Stimulated activated effector memory CD8-positive, alpha-beta T cell treated with anti-CD3 and anti-CD28 coated beads, Interleukin-12 subunit alpha, Interleukin-12 subunit beta, amount 100 ng/mL, for 72 hours (primary cell): ENCODE data around the gene ILDR2.

Experiments used
- ATAC-seq: fragments of 150-1000 bp; cut with Tn5 transposase; 2 replicates; pipeline ENCODE4 v1.10.0; 2021
- DNase-seq, 2 donors: peaks; one replicate each; pipeline ENCODE4 v3.0.0; 2021 to 2022; ENCODE audit warnings: low spot score in 2 of 2
- H3K27ac Mint-ChIP-seq: one replicate; pipeline ENCODE4 v1.8.0; 2022; ENCODE audit warnings: mild to moderate bottlenecking, mixed read lengths
- H3K36me3 Mint-ChIP-seq: one replicate; pipeline ENCODE4 v1.8.0; 2022; ENCODE audit warnings: mild to moderate bottlenecking, mixed read lengths
- H3K4me1 Mint-ChIP-seq: one replicate; pipeline ENCODE4 v1.8.0; 2022; ENCODE audit warnings: mixed read lengths
- H3K4me3 Mint-ChIP-seq: one replicate; pipeline ENCODE4 v1.8.0; 2022; ENCODE audit warnings: mild to moderate bottlenecking, mixed read lengths
- H3K9me3 Mint-ChIP-seq: one replicate; pipeline ENCODE4 v1.8.0; 2022; ENCODE audit warnings: mixed read lengths

ILDR2 gene

DNA sequence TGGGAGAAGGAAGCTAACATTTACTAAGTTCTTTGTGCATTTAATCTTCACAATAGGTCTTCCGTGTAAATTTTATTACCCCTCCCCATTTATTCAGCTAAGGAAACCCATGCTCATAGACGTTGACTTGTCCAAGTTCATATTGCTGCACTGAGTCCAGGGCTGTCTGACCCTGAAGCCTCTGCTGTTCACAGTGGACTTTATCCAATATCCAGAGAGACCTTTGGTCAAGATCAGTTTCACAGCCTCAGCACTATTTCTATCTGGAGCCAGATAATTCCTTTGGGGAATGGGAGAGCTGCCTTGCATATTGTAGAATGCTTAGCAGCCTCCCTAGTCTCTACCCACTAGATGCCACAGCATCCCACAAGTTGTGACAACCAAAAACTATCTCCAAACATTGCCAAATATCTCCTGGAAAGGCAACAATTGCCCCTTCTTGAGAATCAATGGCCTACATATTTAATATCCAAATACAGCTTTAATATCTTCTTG is 26.4 kb downstream of the ILDR2 start:
- no peaks in the 10 kb centered on the region for H3K9me3 Mint-ChIP-seq
- peaks cover 18% of the 10 kb centered on the region for H3K4me1 Mint-ChIP-seq
- ATAC-seq (no peak), DNase-seq (no peak)
- H3K36me3 Mint-ChIP-seq = no peaks in the 10 kb centered on the region
- no peak overlapping the region for H3K4me3 Mint-ChIP-seq
- H3K27ac Mint-ChIP-seq = no peak overlapping the region

DNA sequence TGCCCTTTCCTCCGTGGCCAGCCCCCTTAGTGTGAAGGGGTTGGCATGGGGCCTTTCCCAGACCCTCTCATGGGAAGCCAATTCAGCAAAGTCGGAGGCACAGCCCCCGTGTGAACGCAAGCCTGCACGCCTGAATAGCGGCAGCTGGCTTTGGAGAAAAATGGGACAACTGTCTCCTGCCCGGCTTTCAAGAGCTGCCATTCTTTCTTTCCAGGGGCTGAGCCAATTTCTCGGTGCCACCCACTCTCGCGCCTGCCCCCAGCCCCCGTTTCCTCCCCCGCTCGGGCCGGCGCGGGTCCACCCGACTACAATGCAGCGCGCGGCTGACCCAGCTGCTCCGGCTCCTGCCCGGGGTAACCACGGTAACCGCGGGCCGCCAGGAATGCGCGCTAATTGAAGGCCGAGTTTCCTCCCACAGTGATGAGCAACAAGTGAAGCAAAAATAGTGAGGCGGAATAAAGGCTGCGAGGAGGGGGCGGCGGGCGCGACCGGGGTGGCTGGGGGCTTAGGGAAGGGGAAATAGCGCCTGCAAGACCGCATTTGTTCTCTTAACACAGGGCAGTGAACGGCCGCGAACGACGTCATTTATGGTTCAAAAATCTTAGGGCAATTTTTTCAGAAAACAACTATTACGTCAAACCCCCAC is 27.8 kb downstream of the ILDR2 start:
- H3K27ac Mint-ChIP-seq = no peak overlapping the region
- DNase-seq = no peak
- no peaks in the 10 kb centered on the region for H3K36me3 Mint-ChIP-seq
- ATAC-seq = no peak
- no peaks in the 10 kb centered on the region for H3K9me3 Mint-ChIP-seq
- no peak overlapping the region for H3K4me3 Mint-ChIP-seq
- peaks cover 18% of the 10 kb centered on the region for H3K4me1 Mint-ChIP-seq

DNA sequence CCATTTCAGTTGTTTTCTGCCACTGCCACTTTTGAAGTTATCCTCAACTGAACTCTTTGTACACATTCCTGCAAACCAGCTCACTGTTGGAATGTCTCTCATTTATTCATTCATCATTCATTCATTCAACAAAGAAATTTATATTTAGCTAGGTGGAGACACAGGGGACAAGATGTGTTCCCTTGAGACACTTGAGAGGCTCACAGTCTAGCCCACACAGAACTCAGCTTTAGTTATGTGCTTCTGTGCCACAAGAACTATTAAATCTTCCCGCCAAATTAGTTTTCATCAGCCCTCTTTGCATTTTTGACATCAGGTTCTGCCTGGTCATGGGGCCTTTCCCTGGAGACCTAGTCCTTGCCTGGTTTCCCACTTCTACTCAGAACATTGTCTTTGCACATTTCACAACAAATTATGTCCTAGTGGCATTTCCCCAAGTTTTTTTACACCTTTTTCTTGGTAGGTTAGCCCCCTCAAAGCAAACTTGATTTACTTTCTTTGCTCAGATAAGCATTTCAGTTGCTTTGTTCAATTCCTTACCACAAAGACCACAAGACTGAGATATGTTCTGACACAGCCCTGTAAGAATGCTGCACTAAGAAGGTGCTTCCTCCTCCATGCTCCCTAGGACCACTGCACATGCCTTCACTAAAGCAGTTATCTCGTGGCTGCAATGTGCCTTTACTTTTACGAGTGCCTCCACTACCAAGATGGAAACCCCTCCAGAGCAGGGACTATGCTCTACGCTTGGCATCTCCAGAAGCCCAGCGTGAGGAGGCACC is 31.0 kb downstream of the ILDR2 start:
- Mint-ChIP-seq H3K36me3 (no peaks in the 10 kb centered on the region), H3K4me3 (no peak overlapping the region), H3K27ac (no peak overlapping the region), H3K9me3 (no peaks in the 10 kb centered on the region), H3K4me1 (peaks cover 18% of the 10 kb centered on the region)
- ATAC-seq (peak; percentile 53), DNase-seq (no peak)

DNA sequence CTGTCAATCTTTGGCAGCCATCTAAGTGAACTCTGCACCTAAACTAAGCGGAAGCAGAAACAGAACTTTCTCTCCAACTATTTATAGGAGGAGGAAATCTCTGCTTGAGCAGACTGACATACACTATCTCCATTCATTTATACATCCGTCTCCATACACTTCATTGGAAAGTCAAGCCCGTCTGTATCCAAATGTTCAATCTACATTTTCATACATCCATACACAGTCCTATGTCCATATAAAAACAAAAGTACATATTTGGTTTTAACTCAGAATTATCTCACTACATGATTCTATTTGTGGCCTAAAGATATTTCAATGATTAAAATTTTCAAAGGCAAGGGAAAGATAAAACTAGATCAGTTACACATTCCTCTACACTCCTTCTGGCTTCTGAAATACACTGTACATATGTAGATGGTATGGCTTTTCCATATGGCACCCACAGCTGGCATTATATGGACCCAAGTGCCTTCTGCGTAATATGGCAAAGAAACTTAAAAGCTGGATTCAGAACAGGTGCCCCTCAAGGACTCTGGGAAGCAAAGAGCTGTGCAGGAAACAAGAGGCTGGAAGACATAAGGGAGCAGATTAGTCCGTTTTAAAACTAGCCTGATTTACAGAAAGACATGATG is 35.5 kb downstream of the ILDR2 start:
- Mint-ChIP-seq H3K27ac (no peak overlapping the region), H3K4me3 (no peak overlapping the region), H3K36me3 (no peaks in the 10 kb centered on the region), H3K4me1 (peaks cover 6% of the 10 kb centered on the region), H3K9me3 (no peaks in the 10 kb centered on the region)
- no peak for ATAC-seq
- DNase-seq = no peak

DNA sequence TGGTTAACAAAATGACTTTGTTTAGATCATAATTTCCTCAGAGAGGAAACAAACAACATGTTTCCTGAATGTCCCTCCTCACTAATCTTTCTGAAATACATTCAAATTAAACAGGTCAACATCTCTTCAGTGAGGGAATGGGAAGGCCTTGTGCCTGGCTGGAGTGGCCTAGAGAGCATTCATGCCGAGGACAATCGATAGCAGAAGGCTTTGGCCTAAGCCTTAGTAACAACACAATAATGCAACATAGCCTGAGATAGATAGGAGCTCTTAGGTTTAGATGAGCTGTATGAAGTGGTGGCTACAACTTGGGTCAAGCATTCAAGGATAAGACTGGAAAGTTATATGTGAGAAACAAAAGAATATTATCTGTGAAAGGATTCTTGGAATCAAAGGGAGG is 37.4 kb downstream of the ILDR2 start:
- ATAC-seq = no peak
- Mint-ChIP-seq H3K27ac (no peak overlapping the region), H3K36me3 (no peaks in the 10 kb centered on the region), H3K4me1 (no peaks in the 10 kb centered on the region), H3K4me3 (no peak overlapping the region), H3K9me3 (no peaks in the 10 kb centered on the region)
- no peak for DNase-seq

DNA sequence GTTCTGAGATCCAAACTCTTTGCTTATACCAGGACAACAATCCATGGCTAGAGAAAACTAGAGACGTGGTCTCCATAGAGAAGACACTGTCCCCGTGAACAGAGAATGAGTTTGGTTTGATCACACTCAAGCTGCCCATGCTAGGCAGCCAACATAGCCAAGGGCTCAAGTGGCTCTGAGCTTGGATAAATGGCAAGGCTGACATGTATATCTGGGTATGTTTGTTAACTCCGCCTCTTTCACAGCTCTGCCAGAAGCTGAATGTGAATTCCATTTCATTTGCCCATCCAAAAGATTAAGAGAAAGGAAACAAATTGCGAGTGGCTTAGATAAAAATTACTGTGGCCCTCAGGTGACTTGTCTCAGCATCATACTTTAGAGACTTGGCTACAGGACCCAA is 38.0 kb downstream of the ILDR2 start:
- H3K4me3 Mint-ChIP-seq = no peak overlapping the region
- no peak overlapping the region for H3K27ac Mint-ChIP-seq
- no peaks in the 10 kb centered on the region for H3K36me3 Mint-ChIP-seq

DNA sequence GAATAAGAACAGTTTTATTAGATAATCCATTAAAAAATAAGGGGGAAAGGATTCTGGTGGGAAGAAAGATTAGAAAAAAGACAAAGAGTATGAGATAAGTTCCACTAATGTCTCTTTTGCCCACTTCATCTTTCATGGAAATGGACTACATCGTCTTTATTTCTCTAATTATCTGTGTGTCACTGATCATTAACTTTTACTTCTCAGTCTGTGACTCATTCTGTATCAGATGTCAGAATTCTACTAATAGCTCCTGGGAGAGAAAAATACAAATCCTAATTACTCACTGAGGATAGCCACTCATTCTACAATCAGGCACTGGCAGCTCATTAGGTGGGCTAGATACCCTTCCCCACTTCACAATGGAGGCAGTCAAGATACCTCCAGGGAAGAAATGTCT is 41.7 kb downstream of the ILDR2 start:
- no peak for ATAC-seq
- DNase-seq = no peak
- Mint-ChIP-seq H3K36me3 (no peaks in the 10 kb centered on the region), H3K9me3 (no peaks in the 10 kb centered on the region), H3K27ac (no peak overlapping the region), H3K4me3 (no peak overlapping the region), H3K4me1 (no peaks in the 10 kb centered on the region)

More for the DNA sequence above, 38.0 kb downstream of the ILDR2 start:
- Mint-ChIP-seq H3K9me3 (no peaks in the 10 kb centered on the region), H3K4me1 (no peaks in the 10 kb centered on the region)
- ATAC-seq (no peak), DNase-seq (no peak)

DNA sequence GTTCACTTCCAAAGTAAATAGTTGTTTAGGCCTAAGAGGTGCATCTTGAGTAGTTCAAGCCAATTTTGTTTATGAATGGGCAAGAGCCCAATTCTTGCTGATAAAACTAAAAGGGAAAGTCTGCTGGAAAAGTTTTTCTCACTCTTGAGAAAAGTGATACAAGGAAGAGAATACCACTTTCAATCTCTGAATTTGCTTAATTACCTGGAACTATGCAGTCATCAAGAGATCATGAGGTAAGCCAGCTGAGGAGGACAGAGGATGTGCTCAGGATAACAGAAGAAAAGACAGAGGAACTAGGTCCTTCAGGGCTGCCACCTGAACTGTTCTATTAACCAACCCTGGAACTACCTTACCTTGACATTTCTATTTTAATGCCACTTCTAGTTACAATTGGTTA is 42.2 kb downstream of the ILDR2 start:
- no peak for DNase-seq
- H3K4me1 Mint-ChIP-seq = no peaks in the 10 kb centered on the region
- H3K27ac Mint-ChIP-seq = no peak overlapping the region
- H3K4me3 Mint-ChIP-seq = no peak overlapping the region
- no peaks in the 10 kb centered on the region for H3K9me3 Mint-ChIP-seq
- ATAC-seq = no peak
- H3K36me3 Mint-ChIP-seq = no peaks in the 10 kb centered on the region

DNA sequence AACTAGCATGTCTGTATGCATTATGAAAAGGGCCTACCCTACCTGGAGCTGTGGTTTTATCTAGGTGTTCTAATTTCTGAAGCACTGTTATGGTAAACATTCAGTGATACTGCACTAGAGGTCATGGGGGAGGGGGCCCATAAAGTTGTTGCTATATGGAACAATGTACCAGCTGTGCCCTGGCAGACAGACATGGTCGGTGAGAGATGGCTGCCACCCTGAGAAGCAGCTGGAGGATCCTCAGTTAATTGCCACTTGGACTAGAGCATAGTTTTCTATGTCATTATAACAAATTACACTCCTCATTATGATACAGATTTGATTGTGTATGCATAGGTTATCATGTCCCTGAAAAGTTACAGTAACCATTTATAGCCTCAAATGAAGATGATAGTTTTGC is 45.4 kb downstream of the ILDR2 start:
- Mint-ChIP-seq H3K4me1 (no peaks in the 10 kb centered on the region), H3K4me3 (no peak overlapping the region), H3K27ac (no peak overlapping the region), H3K9me3 (no peaks in the 10 kb centered on the region), H3K36me3 (no peaks in the 10 kb centered on the region)
- DNase-seq (no peak), ATAC-seq (no peak)

DNA sequence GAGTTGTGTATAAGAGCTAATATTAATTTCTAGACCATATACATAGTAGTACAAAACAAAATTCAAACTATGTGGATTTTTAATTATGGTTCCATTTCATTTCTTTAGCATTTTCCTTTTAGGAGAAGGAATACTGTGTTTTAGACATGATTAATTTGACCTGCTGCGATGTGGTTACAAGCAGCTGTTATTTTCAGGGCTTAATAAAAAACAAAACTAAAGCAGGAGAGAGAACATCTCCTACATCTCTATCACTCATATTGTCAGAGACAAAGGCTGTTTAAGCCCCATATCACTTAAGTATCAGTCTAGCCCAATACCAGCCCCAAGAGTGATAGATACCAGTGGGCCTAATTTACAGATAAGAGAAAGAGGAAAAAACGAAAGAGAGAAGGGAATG is 47.6 kb downstream of the ILDR2 start:
- no peak for DNase-seq
- ATAC-seq = no peak
- H3K36me3 Mint-ChIP-seq = no peaks in the 10 kb centered on the region
- H3K9me3 Mint-ChIP-seq = no peaks in the 10 kb centered on the region
- no peak overlapping the region for H3K27ac Mint-ChIP-seq
- no peaks in the 10 kb centered on the region for H3K4me1 Mint-ChIP-seq
- no peak overlapping the region for H3K4me3 Mint-ChIP-seq

DNA sequence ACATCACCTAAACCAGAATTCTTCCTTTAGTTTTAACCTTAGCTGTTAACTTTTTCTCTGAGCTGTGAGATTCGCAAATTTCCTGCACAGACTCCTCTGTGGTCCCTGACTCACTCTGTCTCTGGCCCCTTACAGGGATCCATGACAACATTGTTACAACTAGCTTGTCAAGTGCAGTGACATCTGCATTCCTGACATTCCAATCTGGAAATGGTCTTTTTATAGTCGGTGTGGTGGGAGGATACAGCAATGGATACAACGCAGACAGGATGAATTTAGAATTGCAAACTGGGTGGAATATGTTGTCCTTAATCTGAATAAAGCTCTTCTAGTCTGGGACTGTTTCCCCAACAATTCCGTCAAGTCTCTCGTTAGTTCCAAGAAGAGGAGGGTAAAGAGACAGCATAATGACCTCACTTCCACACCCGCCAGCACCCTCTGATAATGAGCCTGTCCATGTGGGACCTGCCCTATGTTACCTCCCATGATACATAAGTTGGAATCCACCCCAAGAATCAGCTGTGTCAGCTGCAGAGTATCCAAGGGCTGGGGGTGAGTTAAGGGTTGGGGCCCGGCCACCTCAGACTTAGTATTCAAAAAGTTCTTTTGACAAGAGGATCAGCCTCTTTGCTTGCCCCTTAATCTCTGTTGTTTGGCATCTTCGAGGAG is 49.4 kb downstream of the ILDR2 start:
- ATAC-seq (no peak), DNase-seq (no peak)
- Mint-ChIP-seq H3K9me3 (no peaks in the 10 kb centered on the region), H3K27ac (no peak overlapping the region), H3K4me3 (no peak overlapping the region), H3K36me3 (no peaks in the 10 kb centered on the region), H3K4me1 (no peaks in the 10 kb centered on the region)

DNA sequence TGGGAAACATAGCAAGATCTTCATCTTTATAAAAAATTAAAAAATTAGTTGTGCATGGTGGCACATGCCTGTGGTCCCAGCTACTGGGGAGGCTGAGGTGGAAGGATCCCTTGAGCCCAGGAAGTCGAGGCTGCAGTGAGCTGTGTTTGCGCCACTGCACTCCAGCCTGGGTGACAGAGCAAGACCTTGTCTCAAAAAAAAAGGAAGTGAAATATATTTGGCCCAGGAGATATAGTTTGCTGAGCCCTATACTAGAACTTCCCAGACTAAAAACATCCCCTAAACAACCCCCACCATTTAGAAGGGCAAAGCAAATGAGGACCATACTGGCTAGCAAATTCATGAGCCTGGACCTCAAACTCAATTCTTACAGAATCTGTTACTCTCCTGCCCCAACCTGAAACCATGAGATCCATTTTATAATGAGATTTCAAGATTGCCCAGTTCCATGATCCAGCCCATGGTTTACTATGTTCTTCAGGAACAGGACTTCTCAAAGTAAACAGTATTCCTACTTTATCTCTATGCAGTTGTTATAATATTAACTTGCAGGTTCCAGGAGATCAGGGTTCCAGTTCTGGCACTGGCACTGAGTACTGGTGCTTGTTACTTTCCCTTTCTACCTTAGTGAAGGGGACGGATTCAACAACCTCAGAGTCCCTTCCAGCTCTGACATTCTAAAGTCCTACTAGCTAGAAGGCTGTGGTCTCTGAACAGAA is 50.4 kb downstream of the ILDR2 start:
- no peaks in the 10 kb centered on the region for H3K9me3 Mint-ChIP-seq
- DNase-seq (no peak), ATAC-seq (no peak)
- H3K4me3 Mint-ChIP-seq = no peak overlapping the region
- no peaks in the 10 kb centered on the region for H3K4me1 Mint-ChIP-seq
- H3K27ac Mint-ChIP-seq = no peak overlapping the region
- H3K36me3 Mint-ChIP-seq = no peaks in the 10 kb centered on the region

DNA sequence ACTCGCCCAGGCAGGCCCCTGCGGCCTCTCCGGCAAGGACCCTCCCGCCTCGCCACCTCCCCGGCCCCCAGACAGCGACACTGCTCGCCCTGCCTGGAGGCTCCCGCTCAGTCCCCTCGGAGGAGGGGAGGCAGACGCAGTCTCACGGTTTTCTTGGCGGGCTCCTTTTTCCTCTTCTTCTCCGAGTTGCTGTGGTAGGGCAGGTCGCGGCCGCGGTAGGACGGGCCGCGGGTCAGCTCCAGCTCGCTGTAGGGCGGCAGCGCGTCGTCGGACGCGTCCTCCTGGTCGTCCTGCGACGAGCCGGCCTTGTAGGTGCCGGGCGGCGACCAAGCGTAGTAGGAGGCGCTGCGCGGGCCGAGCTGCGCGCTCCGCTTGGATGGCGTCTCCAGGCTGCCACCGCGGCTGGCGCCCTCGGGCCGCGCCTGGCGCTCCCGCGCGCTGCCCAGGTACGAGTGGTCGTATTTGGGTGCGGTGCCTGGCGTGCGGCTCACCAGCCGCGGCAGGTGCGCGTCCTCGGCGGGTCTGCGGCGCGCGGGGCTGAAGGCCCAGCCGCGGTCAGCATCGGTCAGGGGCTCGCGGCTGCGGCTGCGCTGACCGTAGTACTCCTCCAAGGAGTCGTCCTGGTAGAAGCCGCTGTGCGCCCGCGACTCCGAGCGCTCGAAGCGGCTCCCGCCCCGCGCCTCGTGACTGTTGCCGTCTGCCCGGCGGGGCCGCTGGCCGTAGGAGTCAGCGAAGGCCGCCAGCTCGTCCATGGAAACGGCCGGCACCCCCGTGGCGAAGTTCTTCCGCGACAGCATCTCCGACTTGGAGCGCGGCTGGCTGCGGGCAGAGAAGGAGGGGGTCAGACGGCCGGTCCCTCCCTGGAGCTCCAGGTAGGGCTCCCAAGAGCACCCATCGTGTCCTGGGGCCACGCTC is 54.5 kb downstream of the ILDR2 start:
- peak; percentile 21 for ATAC-seq
- Mint-ChIP-seq H3K36me3 (no peaks in the 10 kb centered on the region), H3K27ac (no peak overlapping the region), H3K9me3 (no peaks in the 10 kb centered on the region), H3K4me1 (no peaks in the 10 kb centered on the region), H3K4me3 (no peak overlapping the region)
- no peak for DNase-seq

DNA sequence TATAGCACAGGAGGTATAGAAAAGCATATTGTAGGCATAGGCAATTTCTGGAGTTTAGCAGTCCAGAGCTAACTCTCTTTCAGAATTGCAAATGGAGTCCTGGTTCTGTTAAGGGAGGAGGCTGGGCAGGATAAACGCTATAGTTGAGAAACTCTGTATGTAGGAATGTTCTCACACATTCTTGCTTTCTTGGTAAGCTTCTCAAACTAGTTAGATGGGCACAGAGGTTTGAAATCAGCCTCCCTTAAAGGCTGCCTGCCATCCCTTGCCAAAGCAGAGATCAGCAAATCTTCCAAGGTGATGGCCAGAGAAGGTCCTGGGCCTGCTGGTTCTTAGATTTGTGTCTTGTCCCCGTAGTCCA is 56.4 kb downstream of the ILDR2 start:
- no peaks in the 10 kb centered on the region for H3K4me1 Mint-ChIP-seq
- ATAC-seq = no peak
- H3K4me3 Mint-ChIP-seq = no peak overlapping the region
- no peaks in the 10 kb centered on the region for H3K9me3 Mint-ChIP-seq
- no peak for DNase-seq
- no peaks in the 10 kb centered on the region for H3K36me3 Mint-ChIP-seq
- no peak overlapping the region for H3K27ac Mint-ChIP-seq
